DMS 273 (cell line): ENCODE data around the gene CRHR1.
A peak's percentile ranks its signal among the peaks of the same experiment; 100 is the strongest.

Source experiments
- DNase-seq: peaks from one replicate; lab custom pipeline; 2025; ENCODE audit not compliant: unreplicated experiment; lab: John Stamatoyannopoulos, UW

Gene CRHR1

GRCh38 chr17:45820052-45820780 is 36.1 kb downstream of the CRHR1 start:
- DNase-seq, result peak; percentile 47

DNA sequence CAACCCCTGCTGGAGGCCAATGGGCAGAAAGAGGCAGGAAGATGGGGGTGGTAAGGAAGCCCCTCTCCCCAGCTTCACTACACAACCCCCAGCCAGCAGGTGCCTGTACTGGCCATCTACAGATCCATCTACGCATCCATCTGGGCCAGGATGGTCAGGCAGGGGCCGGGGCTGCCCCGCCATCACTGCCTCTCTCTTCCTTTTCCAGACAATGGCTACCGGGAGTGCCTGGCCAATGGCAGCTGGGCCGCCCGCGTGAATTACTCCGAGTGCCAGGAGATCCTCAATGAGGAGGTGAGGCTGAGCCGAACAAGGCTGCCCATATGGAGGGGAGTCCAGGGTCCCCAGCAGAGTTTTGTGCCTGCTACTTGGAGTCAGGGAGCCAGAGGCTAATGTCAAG is 37.0 kb downstream of the CRHR1 start:
- no peak for DNase-seq

DNA sequence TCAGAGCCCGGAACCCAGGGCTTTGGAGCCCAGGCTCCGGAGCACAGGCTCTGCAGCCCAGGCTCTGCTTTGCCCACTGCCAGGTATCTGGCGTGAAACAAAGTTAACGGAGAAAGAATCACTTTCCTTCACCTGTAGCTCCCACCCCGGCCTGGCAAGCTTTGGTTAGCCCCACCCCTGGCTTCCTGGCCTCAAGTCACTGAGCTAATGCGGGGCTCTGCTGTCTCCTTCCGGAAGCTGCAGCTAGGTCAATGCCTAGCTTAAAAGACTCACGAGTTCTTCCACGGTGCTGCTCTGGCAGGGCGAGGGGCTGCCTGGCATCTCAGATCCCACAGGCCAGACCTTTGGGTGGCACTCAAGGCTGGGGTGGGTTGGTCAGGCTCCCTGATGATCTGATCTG is 39.5 kb downstream of the CRHR1 start:
- no peak for DNase-seq

GRCh38 chr17:45824475-45824874 is 40.4 kb downstream of the CRHR1 start:
- DNase-seq, result no peak

DNA sequence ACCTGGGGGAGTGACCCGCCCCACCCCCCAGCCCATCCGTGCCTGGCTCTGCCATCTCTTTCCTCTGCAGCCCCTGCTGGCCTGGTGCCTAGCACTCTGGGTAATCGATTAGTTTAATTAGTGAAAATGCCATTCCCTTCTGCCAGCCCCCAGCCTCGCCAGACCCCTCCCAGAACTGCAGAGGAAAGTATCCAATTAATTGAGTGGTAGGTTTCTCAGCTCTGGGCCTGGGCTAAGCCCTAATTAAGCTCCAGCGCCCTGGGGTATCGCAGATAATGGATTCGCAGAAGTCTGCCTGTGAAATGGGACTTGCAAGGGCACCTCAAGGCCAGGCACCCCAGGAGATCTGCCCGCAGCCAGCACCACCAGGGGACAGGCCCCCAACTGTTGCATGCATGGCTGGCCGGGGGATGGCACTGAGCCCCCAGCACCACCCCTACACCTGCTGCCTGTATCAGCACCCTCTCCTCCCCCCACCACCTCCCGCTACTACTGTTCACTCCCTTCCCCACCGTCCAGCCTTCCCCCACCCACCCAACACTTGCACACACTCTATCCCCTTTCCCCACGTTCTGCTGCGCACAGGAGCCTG is 40.9 kb downstream of the CRHR1 start:
- no peak for DNase-seq

DNA sequence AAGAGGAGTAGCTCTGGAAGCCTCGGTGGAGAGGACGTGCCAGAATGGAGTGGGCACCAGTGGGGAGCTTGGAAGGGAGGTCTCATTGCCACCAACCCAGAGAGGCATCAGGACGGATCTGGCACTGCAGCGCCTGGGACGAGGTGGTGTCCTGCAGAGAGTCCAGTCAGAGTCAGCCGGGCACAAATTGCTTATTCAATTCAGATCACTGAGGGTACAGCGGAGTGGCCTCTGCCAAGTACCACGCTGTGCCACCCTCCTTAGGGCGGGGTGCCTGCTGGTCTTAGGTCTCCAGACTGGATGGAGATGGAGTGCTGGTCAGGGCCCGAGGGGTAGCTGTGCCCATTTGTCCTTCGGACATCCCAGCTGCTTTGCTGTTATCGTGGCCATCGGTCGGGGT is 41.7 kb downstream of the CRHR1 start:
- DNase-seq, result no peak

GRCh38 chr17:45826919-45827588 is 42.9 kb downstream of the CRHR1 start:
- DNase-seq, result no peak

DNA sequence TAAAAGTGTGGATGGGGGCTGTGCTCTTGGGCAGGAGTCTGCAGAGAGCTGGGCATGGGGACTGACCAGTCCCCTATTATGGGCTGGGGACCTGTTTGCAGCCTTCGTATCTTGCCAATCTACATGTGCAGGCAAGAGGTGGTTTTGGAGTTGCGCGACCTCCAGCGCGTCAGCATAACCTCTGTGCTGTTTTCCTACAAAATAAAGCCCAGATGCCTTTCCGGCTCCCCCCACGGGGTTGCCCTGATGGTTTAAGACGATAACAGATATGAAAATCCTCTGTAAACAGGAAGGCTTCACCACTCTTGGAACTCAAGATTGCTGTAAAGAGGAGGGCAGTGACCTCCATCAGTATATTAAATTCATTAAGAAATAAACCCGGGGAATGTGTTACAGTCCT is 44.1 kb downstream of the CRHR1 start:
- DNase-seq, result no peak

DNA sequence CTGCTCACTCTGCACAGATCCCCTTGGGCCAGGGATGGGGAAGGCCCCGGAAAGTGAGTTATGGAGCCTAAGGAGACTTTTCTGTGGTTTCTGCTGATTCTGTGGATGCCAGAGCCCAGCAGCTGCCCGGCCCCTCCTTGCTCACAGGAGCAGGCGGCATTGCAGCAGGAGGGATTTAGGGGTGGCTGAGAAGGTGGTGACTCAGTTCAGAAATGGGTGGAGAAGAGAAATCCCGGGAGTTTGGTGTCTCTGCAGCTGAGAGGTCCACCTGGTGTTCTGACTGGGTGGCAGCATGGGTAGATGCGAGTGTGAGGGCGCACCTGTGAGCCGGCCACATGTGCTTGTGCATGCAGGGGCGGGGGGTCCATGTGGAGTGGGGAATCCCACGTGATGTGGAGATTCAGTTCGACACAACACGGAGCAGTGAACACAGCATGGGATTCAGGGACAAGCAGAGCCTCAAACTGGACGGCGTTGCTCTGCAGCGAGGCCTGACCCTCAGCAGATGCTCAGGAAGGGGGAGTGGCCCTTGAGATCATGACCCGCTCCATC is 44.5 kb downstream of the CRHR1 start:
- no peak for DNase-seq

DNA sequence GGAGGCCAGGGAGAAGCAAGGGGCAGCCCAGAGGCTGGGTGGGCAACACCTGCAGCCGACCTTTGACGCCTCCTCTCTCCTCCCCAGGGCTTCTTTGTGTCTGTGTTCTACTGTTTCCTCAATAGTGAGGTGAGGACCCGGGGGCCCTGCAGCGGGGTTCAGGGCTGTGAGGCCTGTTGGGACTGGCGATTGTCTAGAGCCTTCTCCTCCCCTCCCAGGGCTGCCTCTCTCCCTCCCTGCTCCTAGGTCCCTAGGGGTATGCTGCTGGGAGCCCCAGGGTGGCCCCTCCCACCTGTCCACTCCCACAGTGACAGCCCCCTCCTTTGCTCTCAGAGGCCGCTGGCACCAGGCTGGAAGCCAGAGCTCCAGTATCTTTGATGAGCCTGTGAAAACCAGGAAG is 49.8 kb downstream of the CRHR1 start:
- DNase-seq, result peak; percentile 30

DNA sequence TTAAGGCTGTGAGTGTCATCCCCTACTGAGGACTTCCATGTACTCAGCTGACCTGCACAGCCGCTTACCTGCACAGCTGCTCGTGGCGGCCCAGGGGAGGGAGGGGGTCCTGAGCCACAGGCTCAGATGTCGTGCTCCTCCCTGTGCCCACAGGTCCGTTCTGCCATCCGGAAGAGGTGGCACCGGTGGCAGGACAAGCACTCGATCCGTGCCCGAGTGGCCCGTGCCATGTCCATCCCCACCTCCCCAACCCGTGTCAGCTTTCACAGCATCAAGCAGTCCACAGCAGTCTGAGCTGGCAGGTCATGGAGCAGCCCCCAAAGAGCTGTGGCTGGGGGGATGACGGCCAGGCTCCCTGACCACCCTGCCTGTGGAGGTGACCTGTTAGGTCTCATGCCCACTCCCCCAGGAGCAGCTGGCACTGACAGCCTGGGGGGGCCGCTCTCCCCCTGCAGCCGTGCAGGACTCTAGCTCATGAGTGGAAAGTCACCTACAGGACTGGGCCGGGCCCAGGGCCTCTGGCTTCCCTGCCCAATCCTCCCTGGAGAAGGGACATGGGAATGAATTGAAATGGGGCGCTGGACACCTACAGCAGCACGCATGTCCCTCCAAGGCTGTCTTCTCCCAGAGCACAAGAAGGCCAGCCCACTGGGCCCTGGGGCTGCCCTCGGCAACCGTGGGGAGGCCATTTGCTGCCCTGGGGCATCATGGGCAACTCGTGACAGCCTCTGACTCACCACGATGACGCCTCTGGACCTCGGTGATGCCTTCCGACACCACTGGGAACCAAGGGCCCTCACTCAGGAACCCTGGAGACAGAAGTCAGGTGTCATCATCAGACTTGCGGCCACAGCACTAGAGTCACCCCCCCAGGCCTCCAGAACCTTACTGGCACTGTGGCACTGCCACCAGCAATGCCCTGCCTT is 50.6 kb downstream of the CRHR1 start:
- no peak for DNase-seq

- no peak for DNase-seq
Observed at GRCh38 chr17:45835481-45835880, 51.4 kb downstream of the CRHR1 start.

DNA sequence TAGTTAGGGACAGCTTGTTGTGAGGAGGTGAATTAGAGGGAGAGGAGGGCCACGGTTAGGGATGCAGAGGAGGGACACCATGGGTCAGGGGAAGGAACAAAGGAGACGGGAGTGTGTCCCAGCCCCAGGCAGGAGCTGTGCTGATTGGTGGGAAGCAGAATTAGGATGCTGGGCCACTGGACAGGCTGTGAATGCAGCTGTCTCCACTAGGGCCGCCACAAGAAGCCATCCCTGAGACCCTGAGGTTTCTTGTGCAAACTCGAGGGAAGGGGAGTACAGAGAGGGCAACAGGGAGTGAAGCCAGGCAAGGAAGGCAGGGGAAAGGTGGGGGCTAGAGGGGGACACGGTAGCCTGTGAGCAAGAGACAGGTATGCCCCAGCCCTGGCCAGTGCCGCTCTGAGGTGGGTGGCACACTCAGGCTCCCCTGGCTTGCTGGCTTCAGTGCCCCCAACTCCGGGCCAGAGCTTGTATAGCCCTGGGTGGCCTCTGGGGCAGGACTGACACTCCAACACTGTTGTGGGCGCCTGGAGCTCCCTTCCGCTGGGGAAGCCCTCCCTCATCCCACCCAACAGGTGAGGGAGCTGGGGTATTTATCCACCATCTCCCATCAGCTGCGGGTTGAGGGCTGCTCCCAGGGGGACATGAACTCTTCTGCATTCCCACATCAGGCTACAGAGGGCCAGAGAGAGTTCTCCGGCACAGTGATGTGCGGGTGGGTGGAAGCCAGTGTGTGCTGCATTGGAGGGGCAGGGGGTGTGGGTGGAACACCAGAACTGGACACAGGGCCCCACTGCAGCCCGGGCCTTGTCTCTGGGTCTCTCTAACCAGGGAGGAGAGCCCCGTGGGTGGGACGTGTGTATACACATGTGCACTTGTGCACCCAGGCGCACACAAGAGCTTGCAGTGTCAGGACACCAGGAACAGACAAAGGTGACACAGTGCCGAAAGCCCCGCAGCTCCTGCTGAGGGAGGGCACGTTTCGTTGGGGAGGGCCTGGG is 52.2 kb downstream of the CRHR1 start:
- DNase-seq, result no peak

GRCh38 chr17:45837187-45837586 is 53.1 kb downstream of the CRHR1 start:
- DNase-seq, result no peak

GRCh38 chr17:45837603-45838002 is 53.5 kb downstream of the CRHR1 start:
- peak; percentile 22 for DNase-seq

- no peak for DNase-seq
Observed at GRCh38 chr17:45838751-45839295, 54.7 kb downstream of the CRHR1 start.

DNA sequence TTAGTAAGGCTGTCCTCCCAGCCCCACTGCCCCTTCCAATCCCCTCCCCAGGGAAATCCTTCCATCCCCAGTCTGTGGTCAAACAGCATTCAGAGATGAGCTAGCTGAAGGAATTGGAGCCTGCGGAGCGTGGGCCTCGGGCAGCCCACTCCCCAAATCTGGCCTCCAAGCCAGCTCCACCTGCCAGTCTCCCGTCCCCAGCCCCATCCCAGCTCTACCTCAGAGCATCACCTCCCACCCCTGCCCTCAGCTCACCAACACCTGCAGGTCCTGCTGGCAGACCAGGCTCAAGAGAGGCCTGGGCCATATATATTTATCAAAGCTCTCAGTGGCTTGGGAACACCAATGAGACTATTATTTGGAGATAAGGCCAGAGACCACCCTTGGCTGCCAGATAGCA is 55.3 kb downstream of the CRHR1 start:
- no peak for DNase-seq

DNA sequence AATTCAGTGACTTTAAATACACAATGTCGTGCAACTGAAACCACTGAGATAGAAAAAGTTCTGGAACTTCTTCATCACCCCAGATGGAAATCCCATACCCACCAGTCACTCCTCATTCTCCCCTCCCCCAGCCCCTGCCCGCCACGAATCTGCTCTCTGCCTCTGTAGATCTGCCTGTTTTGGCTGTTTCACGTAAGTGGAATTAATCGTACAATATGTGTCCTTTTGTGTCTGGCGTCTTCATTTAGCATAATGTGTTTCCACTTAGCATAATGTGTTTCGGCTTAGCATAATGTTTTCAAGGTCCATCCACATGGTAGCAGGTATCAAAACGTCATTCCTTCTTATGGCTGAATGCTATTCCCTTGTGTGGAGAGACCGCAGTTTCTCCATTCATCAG is 57.1 kb downstream of the CRHR1 start:
- peak; percentile 74 for DNase-seq

- DNase-seq, result peak; percentile 90
Observed at GRCh38 chr17:45841883-45842525, 57.9 kb downstream of the CRHR1 start.
